CD4-positive, alpha-beta memory T cell (primary cell): ENCODE data around the gene ZSCAN4. TPM values are rescaled to one million over a fixed set of nuclear protein-coding genes. Genes with fewer than 3 reads are reported as not detected.

Experiments used
- CTCF ChIA-PET: fragments of 350-600 bp; sonication (Branson Sonifier 250); formaldehyde crosslinking; loops from one replicate; lab custom pipeline; 2021; ENCODE audit warnings: inconsistent platforms; ENCODE audit not compliant: partially characterized antibody; lab: Charles Lee
- POLR2A ChIA-PET: fragments of 350-600 bp; sonication (Branson Sonifier 250); formaldehyde crosslinking; loops from one replicate; lab custom pipeline; 2021; ENCODE audit not compliant: partially characterized antibody; lab: Charles Lee
- DNase-seq, 5 donors: peaks; one replicate each; pipeline versions ENCODE4 v3.0.0 to v3.0.0-alpha.2; 2020 to 2022; ENCODE audit warnings: mixed read lengths in 1 of 5
- H3K27ac ChIP-seq: one replicate; pipeline ENCODE4 v1.7.0; 2013; ENCODE audit warnings: low read depth, low read length
- H3K27me3 ChIP-seq: 2 replicates; pipeline ENCODE4 v1.7.0; 2013; ENCODE audit warnings: mild to moderate bottlenecking, low read length, moderate library complexity; ENCODE audit not compliant: insufficient read depth
- H3K36me3 ChIP-seq: 2 replicates; pipeline ENCODE4 v1.7.0; 2013; ENCODE audit warnings: mild to moderate bottlenecking, low read length, moderate library complexity; ENCODE audit not compliant: insufficient read depth
- H3K4me1 ChIP-seq: 2 replicates; pipeline ENCODE4 v1.7.0; 2013; ENCODE audit warnings: mild to moderate bottlenecking, low read length, moderate library complexity; ENCODE audit not compliant: insufficient read depth
- H3K4me3 ChIP-seq, 2 donors: one replicate each; pipeline ENCODE4 v1.7.0; 2013; ENCODE audit warnings: low read length in 2 of 2, mild to moderate bottlenecking in 1 of 2
- H3K9me3 ChIP-seq, 2 donors: one replicate each; pipeline ENCODE4 v1.7.0; 2013; ENCODE audit warnings: low read length in 2 of 2, control low read depth in 1 of 2; ENCODE audit not compliant: control insufficient read depth in 1 of 2
- H3K27ac Mint-ChIP-seq, 7 donors: one replicate each; pipeline ENCODE4 v1.8.0; 2020 to 2021; ENCODE audit warnings: mixed read lengths in 7 of 7, mild to moderate bottlenecking in 6 of 7, inconsistent platforms in 3 of 7, moderate library complexity in 3 of 7
- H3K27me3 Mint-ChIP-seq, 2 donors: one replicate each; pipeline ENCODE4 v1.8.0; 2020 to 2021; ENCODE audit warnings: mixed read lengths in 2 of 2
- H3K36me3 Mint-ChIP-seq, 2 donors: one replicate each; pipeline ENCODE4 v1.8.0; 2020 to 2021; ENCODE audit warnings: mixed read lengths in 2 of 2, inconsistent platforms in 1 of 2, mild to moderate bottlenecking in 1 of 2
- H3K4me1 Mint-ChIP-seq, 4 donors: one replicate each; pipeline ENCODE4 v1.8.0; 2020 to 2021; ENCODE audit warnings: mixed read lengths in 4 of 4, mild to moderate bottlenecking in 1 of 4
- H3K4me3 Mint-ChIP-seq, 8 donors: one replicate each; pipeline ENCODE4 v1.8.0; 2020 to 2021; ENCODE audit warnings: mixed read lengths in 8 of 8, mild to moderate bottlenecking in 7 of 8, moderate library complexity in 6 of 8, inconsistent platforms in 3 of 8
- H3K9me3 Mint-ChIP-seq, 8 donors: one replicate each; pipeline ENCODE4 v1.8.0; 2020 to 2021; ENCODE audit warnings: mixed read lengths in 8 of 8, mild to moderate bottlenecking in 5 of 8, inconsistent platforms in 3 of 8, moderate library complexity in 1 of 8
- intact Hi-C: fragments of 100-400 bp; cut with micrococcal nuclease; formaldehyde crosslinking; loops from one replicate; pipeline ENCODE4 v1.15.1; 2023
- polyA plus RNA-seq, 2 donors: library from polyadenylated mRNA; unstranded; fragments of 300-500 nt; fragmentation: Illumina TruSeq; gene quantifications; one replicate each; pipeline ENCODE4 v1.2.3, GENCODE V29; 2021
- total RNA-seq, 2 experiments: library from RNA; stranded (reverse); gene quantifications; one replicate each; pipeline ENCODE4 v1.2.3, GENCODE V29; 2021

ZSCAN4 gene
- not detected for total RNA-seq
- not detected for polyA plus RNA-seq

GRCh38 chr19:57668635-57669034, at the start of gene ZSCAN4:
Gene ZSCAN4, plus strand, starts transcription at chr19:57668935. Its CDS starts 7,211 bp downstream, at chr19:57676146.
- Mint-ChIP-seq H3K27ac (peak within 1 kb of the TSS in 1 of 7 donors; percentile 66), H3K27me3 (peaks cover 18% of the 10 kb centered on the region in 2 donors), H3K9me3 (peaks cover 0 to 28% (median 4%) of the 10 kb centered on the region in 8 donors), H3K36me3 (peaks cover 0 to 3% of the 10 kb centered on the region in 2 donors), H3K4me3 (peak within 1 kb of the TSS in 1 of 8 donors; percentile 15), H3K4me1 (peaks cover 0 to 5% (median under 1%) of the 10 kb centered on the region in 4 donors)
- Histone ChIP-seq H3K27me3 (no peaks in the 10 kb centered on the region), H3K4me1 (peaks cover 12% of the 10 kb centered on the region), H3K9me3 (no peaks in the 10 kb centered on the region), H3K4me3 (no peak within 1 kb of the TSS), H3K27ac (no peak within 1 kb of the TSS), H3K36me3 (no peaks in the 10 kb centered on the region)
- ChIA-PET CTCF (no interaction called here), POLR2A (no interaction called here)
- intact Hi-C loops, result no loop called here
- DNase-seq, result no peak

GRCh38 chr19:57620673-57621348, 47.9 kb upstream of the ZSCAN4 start:
- Histone ChIP-seq H3K4me1 (no peaks in the 10 kb centered on the region), H3K27me3 (no peaks in the 10 kb centered on the region), H3K27ac (no peak overlapping the region), H3K36me3 (peaks cover 51% of the 10 kb centered on the region), H3K4me3 (peak overlapping the region; percentile 2 to 15), H3K9me3 (peaks cover 28 to 92% of the 10 kb centered on the region in 2 donors)
- Mint-ChIP-seq H3K27me3 (no peaks in the 10 kb centered on the region), H3K9me3 (peaks cover 7 to 100% (median 95%) of the 10 kb centered on the region in 8 donors), H3K36me3 (peaks cover 79 to 81% of the 10 kb centered on the region in 2 donors), H3K4me3 (no peak overlapping the region), H3K27ac (no peak overlapping the region), H3K4me1 (peaks cover 5 to 17% (median 13%) of the 10 kb centered on the region in 4 donors)
- ChIA-PET CTCF (no interaction called here), POLR2A (interaction anchor here (0.7 to 1.3 kb wide), 2 partner anchors 13 to 232 kb away, joined by 3 to 4 read pairs; partner anchors contain the start of gene ZNF211)
- intact Hi-C loops, result no loop called here
- no peak for DNase-seq

- no peaks in the 10 kb centered on the region for H3K27me3 ChIP-seq
- H3K4me1 Mint-ChIP-seq, result peaks cover 1 to 3% (median 2%) of the 10 kb centered on the region in 4 donors
- CTCF ChIA-PET, result no interaction called here
- peaks cover 29% of the 10 kb centered on the region for H3K36me3 ChIP-seq
- H3K4me3 ChIP-seq, result no peak overlapping the region
- H3K27ac ChIP-seq, result no peak overlapping the region
- peaks cover 28 to 75% of the 10 kb centered on the region in 2 donors for H3K9me3 ChIP-seq
- H3K36me3 Mint-ChIP-seq, result peaks cover 60 to 63% of the 10 kb centered on the region in 2 donors
- no peaks in the 10 kb centered on the region for H3K27me3 Mint-ChIP-seq
- no peaks in the 10 kb centered on the region for H3K4me1 ChIP-seq
- no peak overlapping the region for H3K27ac Mint-ChIP-seq
- POLR2A ChIA-PET, result interaction anchor here (0.7 kb wide), 1 partner anchor 22 kb away, joined by 3 read pairs; no protein-coding TSS in a partner anchor
- DNase-seq, result no peak
- no peak overlapping the region for H3K4me3 Mint-ChIP-seq
- intact Hi-C loops, result no loop called here
- peaks cover under 1 to 96% (median 89%) of the 10 kb centered on the region in 8 donors for H3K9me3 Mint-ChIP-seq
Measured at GRCh38 chr19:57623091-57623490, 45.6 kb upstream of the ZSCAN4 start.

GRCh38 chr19:57632987-57633831, 35.5 kb upstream of the ZSCAN4 start, which contains the start of gene ZNF211:
Gene ZNF211, plus strand, starts transcription at chr19:57633168. Its CDS starts 179 bp downstream, at chr19:57633347.
- Mint-ChIP-seq H3K27me3 (no peaks in the 10 kb centered on the region), H3K27ac (peak within 1 kb of the TSS; percentile 83 to 96 (median 94)), H3K9me3 (peaks cover 2 to 57% (median 41%) of the 10 kb centered on the region in 8 donors), H3K4me1 (peaks cover 18 to 35% (median 27%) of the 10 kb centered on the region in 4 donors), H3K4me3 (peak within 1 kb of the TSS; percentile 94 to 98 (median 96)), H3K36me3 (peaks cover 44 to 54% of the 10 kb centered on the region in 2 donors)
- CTCF ChIA-PET, result no interaction called here
- peaks cover 20% of the 10 kb centered on the region for H3K36me3 ChIP-seq
- DNase-seq, result peak; percentile 86 to 91 (median 88)
- peaks cover 19% of the 10 kb centered on the region for H3K4me1 ChIP-seq
- H3K27ac ChIP-seq, result peak within 1 kb of the TSS; percentile 81
- H3K9me3 ChIP-seq, result peaks cover 0 to 24% of the 10 kb centered on the region in 2 donors
- no peaks in the 10 kb centered on the region for H3K27me3 ChIP-seq
- peak within 1 kb of the TSS; percentile 84 to 87 for H3K4me3 ChIP-seq
- POLR2A ChIA-PET, result interaction anchor here (0.8 to 2.2 kb wide), 22 partner anchors 11 to 550 kb away, joined by 3 to 16 read pairs (median 5); partner anchors contain the start of genes ZIK1, ZNF134, ZNF274 and ZNF530
- intact Hi-C loops, result loop anchor here (1.0 to 5.0 kb wide), 10 partner anchors 19 to 222 kb away; partner anchors contain the start of genes ZNF134, ZNF17, ZNF416 and ZNF551

- Histone ChIP-seq H3K36me3 (peaks cover 24% of the 10 kb centered on the region), H3K27ac (peak overlapping the region; percentile 81), H3K4me3 (peak overlapping the region; percentile 84 to 87), H3K27me3 (no peaks in the 10 kb centered on the region), H3K9me3 (peaks cover 0 to 25% of the 10 kb centered on the region in 2 donors), H3K4me1 (peaks cover 19% of the 10 kb centered on the region)
- H3K27me3 Mint-ChIP-seq, result no peaks in the 10 kb centered on the region
- H3K4me1 Mint-ChIP-seq, result peaks cover 18 to 35% (median 29%) of the 10 kb centered on the region in 4 donors
- H3K9me3 Mint-ChIP-seq, result peaks cover 8 to 58% (median 42%) of the 10 kb centered on the region in 8 donors
- H3K36me3 Mint-ChIP-seq, result peaks cover 50 to 59% of the 10 kb centered on the region in 2 donors
- H3K27ac Mint-ChIP-seq, result peak overlapping the region; percentile 83 to 96 (median 94)
- intact Hi-C loops, result loop anchor here (1.0 to 5.0 kb wide), 10 partner anchors 19 to 222 kb away; partner anchors contain the start of genes ZNF134, ZNF17, ZNF416 and ZNF551
- no peak for DNase-seq
- POLR2A ChIA-PET, result interaction anchor here (0.7 to 2.2 kb wide), 16 partner anchors 12 to 550 kb away, joined by 3 to 16 read pairs (median 5); partner anchors contain the start of genes ZIK1, ZNF134, ZNF274 and ZNF530
- CTCF ChIA-PET, result no interaction called here
- H3K4me3 Mint-ChIP-seq, result peak overlapping the region; percentile 94 to 98 (median 96)
Measured at GRCh38 chr19:57633832-57634131, 35.0 kb upstream of the ZSCAN4 start.

- CTCF ChIA-PET, result no interaction called here
- POLR2A ChIA-PET, result no interaction called here
- no peak overlapping the region for H3K27ac ChIP-seq
- Mint-ChIP-seq H3K9me3 (peaks cover 13 to 83% (median 70%) of the 10 kb centered on the region in 8 donors), H3K4me3 (no peak overlapping the region), H3K27ac (no peak overlapping the region), H3K36me3 (peaks cover 86% of the 10 kb centered on the region in 2 donors), H3K27me3 (no peaks in the 10 kb centered on the region), H3K4me1 (peaks cover 18 to 31% (median 28%) of the 10 kb centered on the region in 4 donors)
- peaks cover 57% of the 10 kb centered on the region for H3K36me3 ChIP-seq
- no peak for DNase-seq
- H3K9me3 ChIP-seq, result peaks cover 12 to 55% of the 10 kb centered on the region in 2 donors
- H3K4me1 ChIP-seq, result peaks cover 19% of the 10 kb centered on the region
- no peaks in the 10 kb centered on the region for H3K27me3 ChIP-seq
- intact Hi-C loops, result no loop called here
- H3K4me3 ChIP-seq, result no peak overlapping the region
Measured at GRCh38 chr19:57637379-57637778, 31.4 kb upstream of the ZSCAN4 start.
